HG03280 (cell line): ENCODE results near the gene DCST2.
"Not testable (repeated sequence)": the region's sequence is repeated elsewhere in the genome, so short reads cannot be mapped to it uniquely, and the experiment has no call there.

ENCODE experiments used
- ATAC-seq: cut with Tn5 transposase; IDR thresholded peaks from one replicate; pipeline ENCODE4 v1.9.1; 2021; ENCODE audit warnings: mild to moderate bottlenecking, moderate library complexity; ENCODE audit not compliant: unreplicated experiment

Gene DCST2

GRCh38 chr1:154982897-154983648 lies 50.5 kb downstream of the DCST2 start, which contains the start of gene FLAD1:
Gene FLAD1 (plus strand): TSS chr1:154983344. CDS start chr1:154983695, 351 bp downstream.
- ATAC-seq, result peak; percentile 98

GRCh38 chr1:154982341-154982740 lies 51.2 kb downstream of the DCST2 start:
- ATAC-seq, result no peak

DNA sequence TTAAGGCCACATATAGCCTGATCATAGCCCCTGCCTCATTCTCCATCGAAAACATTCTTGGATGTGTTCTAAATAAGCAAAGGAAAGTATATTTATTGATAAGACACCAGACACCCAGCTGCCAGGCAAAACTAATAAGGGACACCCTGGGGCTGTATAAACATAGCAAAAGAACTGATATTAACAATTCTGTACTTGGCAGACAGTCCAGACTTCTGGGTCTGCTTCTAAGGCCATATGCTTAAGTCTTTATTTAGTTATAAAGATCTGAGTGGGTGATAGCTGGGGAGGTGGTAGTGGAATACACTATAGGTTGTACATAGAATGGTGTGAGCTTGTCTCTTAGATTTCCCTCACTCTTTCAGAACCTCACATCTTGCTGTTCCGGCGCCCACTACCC lies 55.2 kb downstream of the DCST2 start:
- ATAC-seq, result no peak

GRCh38 chr1:154977762-154978161 lies 55.8 kb downstream of the DCST2 start:
- not testable (repeated sequence) for ATAC-seq

- no peak for ATAC-seq
These were observed 58.0 kb downstream of the DCST2 start for GRCh38 chr1:154975409-154976059.

GRCh38 chr1:154974808-154975408 lies 58.7 kb downstream of the DCST2 start:
- ATAC-seq, result peak; percentile 53

DNA sequence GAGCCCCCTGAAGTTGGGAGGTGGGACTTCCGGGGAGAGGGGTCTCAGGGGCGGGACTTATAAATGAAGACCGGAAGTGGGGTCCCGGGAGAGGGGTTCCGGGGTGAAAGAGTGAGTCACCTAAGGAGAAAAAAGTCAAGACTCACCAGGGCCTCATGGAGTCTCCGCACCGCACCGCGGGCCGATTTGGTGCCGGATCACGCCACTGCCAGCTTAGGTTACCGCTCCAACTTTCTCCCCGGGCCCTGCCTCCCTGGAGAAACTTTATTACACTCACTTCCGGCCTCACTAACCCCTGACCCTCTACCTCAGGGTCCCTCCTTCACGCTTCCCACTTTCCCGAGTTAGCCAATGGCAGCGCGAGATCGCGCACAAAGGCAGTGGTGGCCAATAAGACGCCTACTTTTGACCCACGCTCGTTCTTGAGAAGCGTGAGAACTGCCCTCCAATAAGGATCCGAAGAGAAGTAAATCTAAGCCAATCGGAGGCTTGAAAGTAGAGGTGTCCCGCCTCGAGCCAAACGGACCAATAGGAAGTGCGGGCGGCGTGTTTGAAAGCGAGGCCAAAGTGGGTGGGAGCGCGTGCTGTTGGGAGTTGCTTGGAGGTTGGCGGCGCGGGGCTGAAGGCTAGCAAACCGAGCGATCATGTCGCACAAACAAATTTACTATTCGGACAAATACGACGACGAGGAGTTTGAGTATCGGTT lies 59.3 kb downstream of the DCST2 start, which contains the start of gene CKS1B:
Gene CKS1B (plus strand): TSS at position 580 of the 706 bp plus-strand sequence. CDS start 65 bp downstream, at position 645.
- peak; percentile 76 for ATAC-seq

GRCh38 chr1:154973344-154974101 lies 60.1 kb downstream of the DCST2 start:
- no peak for ATAC-seq

- ATAC-seq, result no peak
These were observed 60.9 kb downstream of the DCST2 start for GRCh38 chr1:154972517-154973343.

- no peak for ATAC-seq
These were observed 61.4 kb downstream of the DCST2 start for GRCh38 chr1:154972213-154972516.

DNA sequence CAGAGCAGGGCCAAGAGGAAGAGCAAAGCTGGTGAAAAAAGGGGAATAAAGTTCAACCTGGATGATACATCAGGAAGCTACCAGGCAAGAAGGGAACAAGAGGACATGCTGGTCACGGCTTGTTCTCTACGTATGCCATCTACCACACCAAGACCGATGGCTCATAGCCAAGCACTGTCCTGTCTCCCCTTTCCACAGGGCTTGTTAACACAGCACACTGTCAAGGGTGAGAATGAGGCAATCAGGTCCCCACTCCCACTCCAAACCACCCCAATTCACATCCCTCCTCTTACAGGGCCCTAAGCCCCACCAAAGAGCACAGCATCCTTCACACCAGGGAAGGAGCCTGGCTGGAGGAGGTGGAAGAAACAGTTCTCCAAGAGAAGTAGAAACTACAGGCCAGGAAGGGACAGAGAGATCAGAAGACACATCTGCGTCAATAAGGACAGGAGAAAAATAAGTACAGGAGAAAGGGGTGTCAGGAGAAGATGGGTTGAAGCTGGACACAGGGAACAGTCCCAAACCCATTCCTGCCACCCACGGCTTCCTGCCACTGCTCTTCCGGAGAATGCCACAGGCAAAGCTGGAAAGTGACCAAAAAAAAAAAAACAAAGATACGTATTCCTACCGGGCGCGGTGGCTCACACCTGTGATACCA lies 62.1 kb downstream of the DCST2 start:
- no peak for ATAC-seq

GRCh38 chr1:154970631-154971340 lies 62.8 kb downstream of the DCST2 start, which contains the start of gene SHC1:
Gene SHC1 (minus strand): TSS chr1:154970747. CDS start chr1:154970526, 221 bp downstream.
- ATAC-seq, result no peak

DNA sequence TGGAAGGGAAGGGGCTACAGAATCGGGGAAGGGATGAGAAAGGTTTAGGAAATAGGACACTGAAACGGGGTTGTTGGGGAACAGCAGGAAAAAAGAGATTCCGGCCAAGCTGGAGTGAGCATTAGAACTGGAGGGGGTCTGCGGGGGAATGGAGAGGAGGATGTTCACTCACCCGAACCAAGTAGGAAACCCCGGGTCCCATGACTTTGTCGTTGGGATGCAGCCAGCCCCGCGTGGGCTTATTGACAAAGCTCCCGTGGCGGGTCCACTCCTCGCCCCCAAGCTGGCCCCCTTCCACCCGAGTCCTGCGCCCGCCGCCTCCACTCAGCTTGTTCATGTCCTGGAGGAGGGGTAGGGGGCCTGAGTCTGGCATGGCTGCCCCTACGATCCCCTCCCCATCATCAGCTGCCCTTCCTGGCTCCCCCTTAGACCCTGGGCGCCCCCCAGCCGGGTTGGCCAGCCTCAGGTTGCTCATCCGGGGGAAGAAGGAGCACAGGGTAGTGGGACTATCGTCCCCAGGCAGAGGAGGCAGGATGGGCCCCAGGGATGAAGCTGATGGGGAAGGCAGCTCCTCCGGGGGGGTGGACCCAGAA lies 63.6 kb downstream of the DCST2 start:
- no peak for ATAC-seq

GRCh38 chr1:154969246-154969645 lies 64.3 kb downstream of the DCST2 start:
- ATAC-seq, result no peak

GRCh38 chr1:154968731-154969130 lies 64.8 kb downstream of the DCST2 start:
- ATAC-seq, result no peak
